Karpas-422 (cell line): Measurements from ENCODE around the gene SLC22A23. TPM values are rescaled to one million over a fixed set of nuclear protein-coding genes. Genes with fewer than 3 reads are reported as not detected.

Experiments
- DNase-seq: peaks from one replicate; pipeline ENCODE4 v3.0.0-alpha.2; 2015
- H2AFZ ChIP-seq: fragments of 200-600 bp; sonication (generic); 2 replicates; pipeline ENCODE4 v1.6.1; 2014; ENCODE audit warnings: antibody characterized with exemption, low read length, mixed read lengths
- H3K27ac ChIP-seq: fragments of 200-600 bp; sonication (generic); 2 replicates; pipeline ENCODE4 v1.5.1; 2014; ENCODE audit warnings: mild to moderate bottlenecking, low read length, moderate library complexity
- H3K27me3 ChIP-seq: fragments of 200-600 bp; sonication (generic); 2 replicates; pipeline ENCODE4 v1.6.1; 2014; ENCODE audit warnings: low read length, mixed read lengths
- H3K36me3 ChIP-seq: fragments of 200-600 bp; sonication (generic); 2 replicates; pipeline ENCODE4 v1.6.1; 2014; ENCODE audit warnings: low read length, mixed read lengths; ENCODE audit not compliant: insufficient read depth
- H3K4me1 ChIP-seq: fragments of 200-600 bp; sonication (generic); 2 replicates; pipeline ENCODE4 v1.6.1; 2014; ENCODE audit warnings: mild to moderate bottlenecking, low read length, mixed read lengths
- H3K4me2 ChIP-seq: fragments of 200-600 bp; sonication (generic); 2 replicates; pipeline ENCODE4 v1.6.1; 2014; ENCODE audit warnings: low read length, low read depth, mild to moderate bottlenecking; ENCODE audit not compliant: poor library complexity, severe bottlenecking
- H3K4me3 ChIP-seq: fragments of 200-600 bp; sonication (generic); 2 replicates; pipeline ENCODE4 v1.5.1; 2014; ENCODE audit warnings: mild to moderate bottlenecking, antibody characterized with exemption, low read length, mixed read lengths
- H3K79me2 ChIP-seq: fragments of 200-600 bp; sonication (generic); 2 replicates; pipeline ENCODE4 v1.6.1; 2014; ENCODE audit warnings: mild to moderate bottlenecking, low read length, mixed read lengths
- H3K9ac ChIP-seq: fragments of 200-600 bp; sonication (generic); 2 replicates; pipeline ENCODE4 v1.6.0; 2014; ENCODE audit warnings: low read length
- H3K9me2 ChIP-seq: fragments of 200-600 bp; sonication (generic), shearing (Covaris generic); replicated peaks from 2 replicates; pipeline ENCODE4 v1.6.0; 2014; ENCODE audit warnings: mild to moderate bottlenecking, low read length, moderate library complexity; ENCODE audit not compliant: insufficient read depth
- H3K9me3 ChIP-seq: fragments of 300-700, 200-600 bp; sonication (generic); 2 replicates; pipeline ENCODE4 v1.6.1; 2014; ENCODE audit warnings: low read length, mixed read lengths
- H4K20me1 ChIP-seq: fragments of 200-600 bp; sonication (generic); 2 replicates; pipeline ENCODE4 v1.6.1; 2014; ENCODE audit warnings: mild to moderate bottlenecking, antibody characterized with exemption, low read length, low read depth; ENCODE audit not compliant: insufficient read depth
- total RNA-seq: library from RNA; depleted of rRNA; stranded (reverse); fragments of >200 nt; shearing (Covaris generic); gene quantifications from 2 replicates; pipeline ENCODE4 v1.2.3, GENCODE V29; 2014; ENCODE audit warnings: low replicate concordance

SLC22A23 gene
- total RNA-seq, 1 experiment from 2014 or later: not detected

DNA sequence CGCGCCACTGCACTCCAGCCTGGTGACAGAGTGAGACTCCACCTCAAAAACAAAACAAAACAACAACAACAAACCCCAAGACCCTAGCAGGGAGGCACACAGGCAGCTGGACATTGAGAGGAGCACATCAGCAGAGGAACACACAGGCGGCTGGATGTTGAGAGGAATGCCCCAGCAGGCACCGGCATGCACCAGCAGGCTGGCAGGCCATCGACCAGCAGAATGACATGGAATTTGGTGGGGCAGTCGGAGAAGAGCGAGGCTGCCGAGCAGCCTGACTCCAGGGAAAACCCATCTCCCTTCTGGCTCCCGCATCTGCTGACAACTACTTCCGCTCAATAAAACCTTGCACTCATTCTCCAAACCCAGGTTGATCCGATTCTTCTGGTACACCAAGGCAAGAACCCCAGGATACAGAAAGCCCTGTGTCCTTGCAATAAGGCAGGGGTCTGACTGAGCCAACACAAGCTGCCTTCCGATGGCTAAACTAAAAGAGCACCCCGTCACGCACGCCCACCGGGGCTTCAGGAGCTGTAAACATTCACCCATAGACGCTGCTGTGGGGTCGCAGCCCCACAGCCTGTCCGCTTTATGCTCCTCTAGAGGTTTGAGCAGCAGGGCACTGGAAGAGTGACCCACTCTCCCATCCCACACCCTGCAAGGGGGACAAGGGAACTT, 60.2 kb downstream of the SLC22A23 start:
- Histone ChIP-seq H3K9ac (no peak overlapping the region), H2AFZ (no peak overlapping the region), H3K27me3 (no peaks in the 10 kb centered on the region), H3K79me2 (no peaks in the 10 kb centered on the region), H3K4me3 (no peak overlapping the region), H3K4me1 (no peaks in the 10 kb centered on the region), H3K9me3 (no peaks in the 10 kb centered on the region), H3K36me3 (no peaks in the 10 kb centered on the region), H4K20me1 (no peaks in the 10 kb centered on the region), H3K27ac (no peak overlapping the region), H3K4me2 (no peak overlapping the region), H3K9me2 (no peaks in the 10 kb centered on the region)
- no peak for DNase-seq

- H4K20me1 ChIP-seq: no peaks in the 10 kb centered on the region
- no peak overlapping the region for H3K9ac ChIP-seq
- no peaks in the 10 kb centered on the region for H3K9me3 ChIP-seq
- no peak overlapping the region for H3K27ac ChIP-seq
- no peaks in the 10 kb centered on the region for H3K27me3 ChIP-seq
- no peaks in the 10 kb centered on the region for H3K79me2 ChIP-seq
- no peak for DNase-seq
- H2AFZ ChIP-seq: no peak overlapping the region
- H3K9me2 ChIP-seq: no peaks in the 10 kb centered on the region
- no peak overlapping the region for H3K4me3 ChIP-seq
- no peak overlapping the region for H3K4me2 ChIP-seq
- H3K36me3 ChIP-seq: no peaks in the 10 kb centered on the region
- no peaks in the 10 kb centered on the region for H3K4me1 ChIP-seq
Measured at GRCh38 chr6:3394671-3395070, 62.2 kb downstream of the SLC22A23 start.

GRCh38 chr6:3393836-3394202, 63.0 kb downstream of the SLC22A23 start:
- Histone ChIP-seq H3K9ac (no peak overlapping the region), H3K27me3 (no peaks in the 10 kb centered on the region), H3K9me3 (no peaks in the 10 kb centered on the region), H3K27ac (no peak overlapping the region), H3K79me2 (no peaks in the 10 kb centered on the region), H3K4me2 (no peak overlapping the region), H4K20me1 (no peaks in the 10 kb centered on the region), H3K4me1 (no peaks in the 10 kb centered on the region), H3K4me3 (no peak overlapping the region), H3K36me3 (no peaks in the 10 kb centered on the region), H2AFZ (no peak overlapping the region), H3K9me2 (no peaks in the 10 kb centered on the region)
- DNase-seq: no peak

DNA sequence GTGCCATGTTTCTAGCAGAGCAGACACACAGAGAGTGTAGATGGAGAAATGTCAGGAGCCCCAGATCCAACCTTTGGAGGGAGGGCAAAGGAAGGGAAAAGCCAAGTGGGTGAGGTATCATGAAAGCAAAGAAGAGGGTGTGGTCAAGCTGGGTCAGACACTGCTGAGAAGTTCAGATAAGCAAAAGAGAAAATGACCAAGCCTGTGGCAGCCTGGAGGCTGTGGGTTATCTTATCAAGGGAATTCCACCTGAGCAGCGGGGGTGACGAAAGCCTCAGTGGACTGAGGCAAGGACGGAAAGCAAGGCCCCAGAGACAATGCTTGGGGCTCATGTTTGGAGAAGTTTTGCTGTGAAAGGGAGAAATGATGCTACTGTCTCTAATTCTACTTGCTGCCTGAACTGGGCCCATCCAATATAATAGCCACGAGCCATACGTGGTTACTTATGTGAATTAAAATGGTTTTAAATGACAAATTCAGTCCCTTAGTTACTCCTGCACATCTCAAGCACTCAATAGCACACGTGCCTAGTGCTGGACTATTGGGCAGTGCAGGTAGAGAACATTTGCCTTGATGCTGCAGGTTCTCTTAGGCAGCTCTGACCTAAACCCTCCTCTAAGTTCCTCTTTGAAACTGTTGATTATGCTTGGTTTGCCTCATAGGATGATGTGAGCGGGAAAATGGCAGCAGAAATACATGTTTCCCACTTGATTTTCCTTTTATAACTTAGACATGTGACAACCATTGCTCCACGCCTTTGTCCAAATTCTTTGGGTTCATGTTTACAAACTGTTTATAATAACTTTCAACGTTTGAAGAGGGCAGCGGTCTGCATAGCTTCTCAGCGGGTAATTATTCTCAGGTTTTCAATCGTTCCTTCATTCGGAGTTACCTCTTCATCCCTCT, 63.7 kb downstream of the SLC22A23 start:
- H3K9me2 ChIP-seq: no peaks in the 10 kb centered on the region

DNA sequence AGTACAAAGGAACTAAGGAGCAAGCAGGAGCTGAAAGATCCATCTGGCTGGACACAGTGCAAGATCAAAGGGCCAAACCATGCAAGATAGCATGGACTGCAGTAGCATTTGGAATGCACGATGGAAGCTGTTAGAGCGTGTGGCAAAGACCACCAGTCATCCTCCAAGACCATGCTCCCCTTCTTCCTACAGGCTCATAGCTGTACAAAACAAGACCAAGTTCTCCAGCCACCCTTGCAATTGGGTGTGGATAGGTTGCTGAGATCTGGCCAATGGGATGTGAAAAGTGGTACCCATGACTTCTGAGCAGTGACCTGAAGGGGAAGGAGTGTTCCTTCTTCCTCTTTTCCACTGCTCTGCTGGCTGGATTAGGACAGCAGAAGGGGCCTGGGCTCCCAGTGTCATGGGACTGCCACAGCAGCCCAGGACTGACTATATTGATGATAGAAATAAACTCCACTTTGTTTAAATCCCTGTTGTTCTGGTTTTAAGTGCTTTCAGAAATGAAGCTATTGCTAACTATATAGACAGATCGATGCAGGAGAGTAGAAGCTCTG, 64.9 kb downstream of the SLC22A23 start:
- Histone ChIP-seq H3K9ac (no peak overlapping the region), H2AFZ (no peak overlapping the region), H3K36me3 (no peaks in the 10 kb centered on the region), H3K4me1 (no peaks in the 10 kb centered on the region), H3K79me2 (no peaks in the 10 kb centered on the region), H3K27ac (no peak overlapping the region), H3K4me2 (no peak overlapping the region), H3K9me2 (no peaks in the 10 kb centered on the region), H3K27me3 (no peaks in the 10 kb centered on the region), H3K9me3 (no peaks in the 10 kb centered on the region), H3K4me3 (no peak overlapping the region), H4K20me1 (no peaks in the 10 kb centered on the region)
- DNase-seq: no peak

More for the DNA sequence above, 63.7 kb downstream of the SLC22A23 start:
- DNase-seq: no peak
- no peak overlapping the region for H3K27ac ChIP-seq
- H3K4me1 ChIP-seq: no peaks in the 10 kb centered on the region
- no peak overlapping the region for H3K9ac ChIP-seq
- no peak overlapping the region for H2AFZ ChIP-seq
- H3K36me3 ChIP-seq: no peaks in the 10 kb centered on the region
- no peaks in the 10 kb centered on the region for H3K9me3 ChIP-seq
- H3K4me2 ChIP-seq: no peak overlapping the region
- no peaks in the 10 kb centered on the region for H3K79me2 ChIP-seq
- H3K4me3 ChIP-seq: no peak overlapping the region
- no peaks in the 10 kb centered on the region for H4K20me1 ChIP-seq
- no peaks in the 10 kb centered on the region for H3K27me3 ChIP-seq

- DNase-seq: no peak
- no peak overlapping the region for H2AFZ ChIP-seq
- H3K4me1 ChIP-seq: no peaks in the 10 kb centered on the region
- H3K27ac ChIP-seq: no peak overlapping the region
- H3K9ac ChIP-seq: no peak overlapping the region
- no peaks in the 10 kb centered on the region for H3K9me3 ChIP-seq
- H3K4me2 ChIP-seq: no peak overlapping the region
- H3K9me2 ChIP-seq: no peaks in the 10 kb centered on the region
- no peaks in the 10 kb centered on the region for H3K36me3 ChIP-seq
- no peak overlapping the region for H3K4me3 ChIP-seq
- no peaks in the 10 kb centered on the region for H4K20me1 ChIP-seq
- no peaks in the 10 kb centered on the region for H3K79me2 ChIP-seq
- no peaks in the 10 kb centered on the region for H3K27me3 ChIP-seq
Measured at GRCh38 chr6:3390698-3391097, 66.2 kb downstream of the SLC22A23 start.

DNA sequence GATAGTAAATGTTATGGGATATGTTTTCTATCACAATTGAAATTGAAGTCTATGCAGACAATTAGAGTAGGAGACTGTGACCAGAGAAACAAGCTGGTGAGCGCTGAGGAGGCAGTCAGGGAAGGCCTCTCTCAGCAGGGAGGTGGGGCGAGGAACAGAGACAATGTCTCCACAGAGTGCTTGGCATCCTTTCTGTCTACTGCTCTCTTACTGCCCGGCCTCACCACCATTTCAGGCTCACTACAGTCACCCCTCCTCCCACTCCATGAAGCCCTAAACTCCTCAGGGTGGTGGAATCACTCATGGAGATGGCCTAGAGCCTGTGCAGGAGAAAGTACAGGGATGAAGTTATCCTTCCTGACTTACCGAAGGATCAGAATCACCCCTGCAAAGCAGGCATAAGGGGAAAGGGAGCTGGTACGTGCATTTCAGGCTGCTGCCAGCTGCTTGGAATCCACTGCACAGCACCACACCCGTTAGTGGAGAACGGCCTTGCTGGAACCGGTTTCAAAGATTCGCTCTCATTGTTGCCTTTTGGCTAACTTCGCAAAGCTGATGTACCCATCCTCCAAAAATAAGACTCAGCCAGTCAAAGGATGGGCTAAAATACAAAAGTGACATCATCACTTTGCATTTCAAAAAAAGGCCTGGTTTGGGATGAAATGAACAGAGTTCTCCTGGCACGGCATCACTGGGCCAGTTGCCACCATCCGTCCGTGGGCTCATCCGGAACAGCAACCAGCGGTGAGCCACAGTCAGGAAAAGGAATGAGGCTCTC, 67.3 kb downstream of the SLC22A23 start:
- H3K9me2 ChIP-seq: no peaks in the 10 kb centered on the region
- H3K27ac ChIP-seq: no peak overlapping the region
- H3K4me1 ChIP-seq: no peaks in the 10 kb centered on the region
- no peak overlapping the region for H3K4me3 ChIP-seq
- H2AFZ ChIP-seq: no peak overlapping the region
- H3K79me2 ChIP-seq: no peaks in the 10 kb centered on the region
- H3K27me3 ChIP-seq: no peaks in the 10 kb centered on the region
- H3K36me3 ChIP-seq: no peaks in the 10 kb centered on the region
- no peak overlapping the region for H3K9ac ChIP-seq
- no peak overlapping the region for H3K4me2 ChIP-seq
- H4K20me1 ChIP-seq: no peaks in the 10 kb centered on the region
- H3K9me3 ChIP-seq: no peaks in the 10 kb centered on the region
- DNase-seq: no peak

GRCh38 chr6:3388786-3389185, 68.1 kb downstream of the SLC22A23 start:
- no peaks in the 10 kb centered on the region for H3K27me3 ChIP-seq
- no peak overlapping the region for H3K27ac ChIP-seq
- no peak overlapping the region for H3K4me2 ChIP-seq
- H3K4me1 ChIP-seq: no peaks in the 10 kb centered on the region
- H3K4me3 ChIP-seq: no peak overlapping the region
- no peaks in the 10 kb centered on the region for H3K9me2 ChIP-seq
- no peaks in the 10 kb centered on the region for H4K20me1 ChIP-seq
- no peak for DNase-seq
- no peaks in the 10 kb centered on the region for H3K79me2 ChIP-seq
- H3K9ac ChIP-seq: no peak overlapping the region
- no peaks in the 10 kb centered on the region for H3K9me3 ChIP-seq
- H3K36me3 ChIP-seq: no peaks in the 10 kb centered on the region
- no peak overlapping the region for H2AFZ ChIP-seq
